NCI-H1092 (cell line): ENCODE data around the gene COL5A3.
"Not testable (repeated sequence)": the region's sequence is repeated elsewhere in the genome, so short reads cannot be mapped to it uniquely, and the experiment has no call there.

Source experiments
- DNase-seq: peaks from one replicate; lab custom pipeline; 2025; lab: John Stamatoyannopoulos, UW

The COL5A3 gene

DNA sequence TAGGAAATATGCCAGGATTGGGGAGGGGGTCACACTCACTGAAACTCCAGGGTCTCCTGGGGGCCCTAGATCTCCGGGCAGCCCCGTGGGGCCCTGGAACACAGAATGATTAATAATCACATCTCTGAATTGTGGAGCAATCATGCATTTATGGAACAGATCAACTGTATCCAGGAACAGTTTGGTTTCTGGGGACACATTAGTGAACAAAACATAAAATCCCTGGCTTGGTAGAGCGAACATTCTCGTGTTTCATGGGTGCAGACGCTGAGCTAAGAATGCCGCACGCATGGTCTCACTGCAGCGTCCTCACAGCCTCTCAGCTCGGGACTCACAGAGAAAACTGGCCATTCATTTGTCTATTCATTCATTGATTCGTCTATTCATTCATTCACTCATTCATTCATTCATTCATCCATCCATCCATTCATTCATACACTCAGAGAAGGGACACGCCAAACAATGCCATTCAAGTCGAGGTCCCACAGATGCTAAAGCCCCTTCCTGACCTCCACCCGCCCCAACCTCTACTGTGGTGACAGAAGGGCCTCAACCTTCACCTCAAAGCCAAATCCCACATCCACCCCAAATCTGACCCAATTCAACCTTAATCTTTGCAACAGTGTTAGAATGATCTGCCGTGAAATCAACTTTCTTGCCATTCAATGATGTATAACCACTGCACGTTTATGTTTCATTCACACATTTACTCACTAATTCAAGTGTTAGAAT, 39.0 kb downstream of the COL5A3 start:
- no peak for DNase-seq

DNA sequence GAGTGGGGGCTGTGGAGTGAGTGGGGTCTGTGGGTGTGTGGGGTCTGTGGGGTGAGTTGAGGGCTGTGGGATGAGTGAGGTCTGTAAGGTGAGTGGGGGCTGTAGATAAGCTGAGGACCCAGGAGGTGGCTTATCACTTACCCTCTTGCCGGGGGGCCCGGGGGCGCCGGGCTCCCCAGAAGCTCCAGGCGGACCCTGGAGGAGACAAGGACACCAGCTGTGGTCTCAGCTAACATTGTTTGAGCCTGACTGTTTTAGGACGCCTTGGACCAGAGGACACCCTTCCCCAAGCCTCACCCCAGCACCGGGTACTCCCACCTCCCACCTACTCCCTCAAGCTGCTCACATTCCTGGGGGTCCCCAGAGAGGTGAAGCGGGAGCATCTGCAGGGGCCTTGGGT, 39.8 kb downstream of the COL5A3 start:
- DNase-seq, result no peak

DNA sequence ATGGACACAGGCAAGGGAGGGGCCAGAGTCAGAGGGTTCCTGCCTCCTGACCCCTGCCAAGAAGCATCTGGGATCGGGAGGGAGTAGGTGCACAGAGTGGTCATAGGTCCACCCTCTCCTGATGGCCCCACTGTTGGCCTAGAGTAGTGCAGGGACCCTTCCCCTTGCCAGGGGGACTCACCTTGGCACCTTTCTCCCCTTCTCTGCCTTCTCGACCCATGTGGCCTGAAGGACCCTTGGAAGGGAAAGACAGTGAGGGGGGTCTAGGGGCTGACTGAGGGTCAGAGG, 40.7 kb downstream of the COL5A3 start:
- no peak for DNase-seq

DNA sequence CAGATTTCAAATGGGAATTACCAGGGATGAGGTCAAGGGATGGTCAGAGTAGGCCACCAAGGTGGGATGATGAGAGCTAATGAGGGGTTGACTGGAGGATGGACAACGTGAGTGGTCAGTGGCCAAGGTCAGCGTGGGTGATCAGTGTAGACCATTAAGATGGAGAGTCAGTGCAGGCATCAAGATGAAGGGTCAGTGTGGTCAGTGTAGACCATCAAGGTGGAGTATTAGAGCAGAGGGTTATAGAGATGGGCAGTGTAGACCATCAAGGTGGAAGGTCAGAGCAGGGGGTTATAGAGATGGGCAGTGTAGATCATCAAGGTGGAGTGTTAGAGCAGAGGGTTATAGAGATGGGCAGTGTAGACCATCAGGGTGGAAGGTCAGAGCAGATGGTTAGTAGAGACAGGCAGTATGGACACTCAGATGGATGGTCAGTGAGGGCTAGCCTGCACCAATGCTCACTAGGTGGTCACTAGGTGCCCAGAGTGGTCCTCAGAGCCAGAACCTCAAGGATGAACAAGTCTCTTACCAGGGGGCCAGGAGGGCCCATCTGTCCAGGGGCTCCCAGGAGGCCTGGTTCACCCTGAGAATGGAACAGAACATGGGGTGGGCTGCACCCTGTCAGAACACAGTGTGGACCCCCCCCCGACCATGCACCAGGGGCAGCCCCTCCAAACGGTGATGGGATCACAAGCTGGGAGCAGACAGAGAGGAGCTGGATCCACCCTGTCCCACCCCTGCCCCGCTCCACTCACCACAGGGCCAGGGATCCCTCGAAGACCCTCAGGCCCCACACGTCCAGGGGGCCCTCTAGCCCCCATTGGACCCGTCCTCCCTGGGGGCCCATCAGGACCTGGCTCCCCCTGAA, 41.2 kb downstream of the COL5A3 start:
- DNase-seq, result no peak

DNA sequence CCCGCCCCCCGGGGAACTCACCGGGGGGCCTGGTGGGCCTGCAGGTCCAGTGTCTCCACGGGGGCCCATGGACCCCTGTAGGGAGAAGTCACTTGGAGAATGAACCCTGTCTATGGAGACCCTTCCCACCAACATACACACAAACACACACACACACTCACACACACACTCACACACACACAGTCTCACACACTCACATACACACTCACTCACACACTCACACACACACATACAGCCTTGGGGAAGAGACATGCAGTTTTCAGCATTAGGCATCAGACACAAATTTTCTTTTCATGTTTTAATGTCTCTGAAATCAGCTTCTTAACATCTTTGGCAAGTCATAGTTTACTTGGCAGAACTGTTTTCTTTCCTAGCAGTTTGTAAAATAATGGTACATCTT, 43.0 kb downstream of the COL5A3 start:
- DNase-seq, result no peak

DNA sequence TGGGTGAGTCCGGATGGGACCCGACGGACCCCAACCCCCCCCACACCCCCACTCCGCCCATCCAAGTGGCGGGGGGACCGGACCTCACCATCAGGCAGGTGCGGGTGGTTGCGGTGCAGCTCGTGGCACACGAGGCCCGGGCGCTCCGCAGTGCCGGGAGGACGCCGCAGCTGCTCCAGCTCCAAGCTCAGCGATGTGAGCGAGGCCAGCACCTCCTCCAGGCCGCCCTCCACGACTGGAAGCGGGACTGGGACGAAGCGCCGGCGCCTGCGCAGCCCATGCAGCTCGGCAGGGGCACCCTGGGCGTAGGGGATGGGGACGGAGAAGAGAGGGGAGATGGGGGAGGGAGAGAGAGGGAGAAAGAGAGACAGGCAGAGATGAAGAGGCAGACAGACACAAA, 43.9 kb downstream of the COL5A3 start:
- DNase-seq, result no peak

DNA sequence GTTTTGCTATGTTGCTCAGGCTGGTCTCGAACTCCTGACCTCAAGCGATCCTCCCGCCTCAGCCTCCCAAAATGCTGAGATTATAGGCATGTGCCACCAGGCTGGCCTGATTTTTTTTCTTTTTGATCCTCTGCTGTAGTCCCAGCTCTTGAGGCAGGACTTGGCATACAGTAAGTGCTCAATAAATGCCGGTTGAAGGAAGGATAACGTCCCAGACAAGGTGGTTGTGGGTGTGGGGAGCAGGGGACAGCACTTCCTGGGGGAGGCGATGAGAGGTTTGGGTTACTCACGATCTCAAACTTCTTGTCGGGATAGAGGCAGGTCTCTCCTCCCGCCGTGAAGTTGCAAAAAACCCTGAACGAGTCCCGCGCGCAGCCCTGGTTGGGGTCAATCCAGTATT, 44.3 kb downstream of the COL5A3 start:
- no peak for DNase-seq

DNA sequence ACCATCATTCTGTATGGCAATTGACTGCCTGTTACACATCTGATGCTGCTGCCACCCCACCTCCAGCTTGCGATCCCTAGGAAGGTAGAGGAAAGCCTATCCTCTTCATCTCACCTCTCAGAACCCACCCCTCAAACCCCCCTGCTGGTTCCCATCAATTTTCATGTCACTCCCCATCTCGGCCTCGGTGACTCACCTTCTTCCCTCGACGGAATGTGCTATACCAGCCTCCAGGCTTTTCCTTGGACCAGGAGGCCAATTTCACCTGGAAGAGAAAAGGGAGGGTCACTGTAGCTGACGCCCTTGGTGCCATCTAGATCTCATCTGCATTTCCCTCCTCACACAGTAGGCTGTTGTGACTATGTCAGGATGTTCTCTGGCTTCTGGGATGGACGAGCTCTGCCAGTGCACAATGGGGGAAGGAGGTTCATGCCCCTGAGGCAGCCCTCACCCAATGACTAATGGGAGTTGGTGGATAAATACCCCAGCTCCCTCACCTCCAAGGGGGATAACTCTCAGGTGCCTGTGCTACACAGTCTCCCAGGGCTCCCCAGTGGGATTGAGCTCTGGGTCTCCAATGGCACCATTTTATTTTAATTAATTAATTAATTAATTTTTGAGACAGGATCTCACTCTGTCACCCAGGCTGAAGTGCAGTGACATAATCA, 47.5 kb downstream of the COL5A3 start:
- DNase-seq, result no peak

DNA sequence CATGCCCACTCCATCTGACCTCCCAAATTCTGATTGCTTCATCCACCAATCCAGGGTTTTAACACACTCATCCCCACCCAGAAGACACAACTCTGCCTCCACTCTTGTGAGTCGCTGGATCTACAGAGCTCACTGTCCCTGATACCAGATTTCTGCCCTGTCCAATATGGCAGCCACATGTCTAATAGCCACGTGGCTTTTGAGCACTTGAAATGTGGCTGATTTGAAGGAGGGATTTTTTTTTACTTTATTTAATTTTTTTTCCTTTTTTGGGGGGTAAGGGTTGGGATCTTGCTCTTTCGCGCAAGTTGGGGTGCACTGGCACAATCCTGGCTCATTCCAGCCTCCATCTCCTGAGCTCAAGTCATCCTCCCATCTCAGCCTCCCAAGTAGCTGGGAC, 49.2 kb downstream of the COL5A3 start:
- no peak for DNase-seq

DNA sequence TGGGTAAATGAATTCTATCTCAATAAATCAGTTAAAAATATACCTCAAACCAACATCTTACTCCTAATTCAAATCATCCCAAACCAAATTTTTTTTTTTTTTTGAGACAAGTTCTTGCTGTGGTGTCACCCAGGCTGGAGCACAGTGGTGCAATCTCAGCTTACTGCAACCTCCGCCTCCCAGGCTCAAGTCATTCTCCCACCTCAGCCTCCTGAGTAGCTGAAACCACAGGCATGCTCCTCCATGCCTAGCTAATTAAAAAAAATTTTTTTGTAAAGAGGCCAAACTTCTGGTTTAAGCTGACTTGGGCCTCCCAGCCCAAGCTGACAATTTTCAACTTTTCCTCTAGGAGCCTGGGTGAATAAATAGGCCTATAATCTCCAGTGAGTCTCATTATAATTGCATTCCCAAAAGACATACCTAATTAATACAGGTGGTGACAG, 51.9 kb downstream of the COL5A3 start:
- DNase-seq, result no peak

DNA sequence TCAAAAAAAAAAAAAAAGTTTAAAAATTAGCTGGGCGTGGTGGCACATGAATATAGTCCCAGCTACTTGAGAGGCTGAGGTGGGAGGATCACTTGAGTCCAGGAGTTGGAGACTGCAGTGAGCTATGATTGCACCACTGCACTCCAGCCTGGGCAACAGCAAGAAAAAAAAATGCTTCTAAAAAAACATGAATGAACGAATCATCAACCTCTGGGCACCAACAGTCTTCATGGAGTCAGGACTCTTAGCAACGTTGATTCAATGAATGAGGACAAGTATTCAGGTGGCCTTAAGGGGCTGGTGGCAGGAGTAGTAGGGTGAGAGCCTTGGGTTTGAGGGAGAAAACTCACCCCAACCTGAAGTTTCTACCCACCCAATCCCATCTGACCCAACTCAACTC, 53.3 kb downstream of the COL5A3 start:
- DNase-seq, result no peak

DNA sequence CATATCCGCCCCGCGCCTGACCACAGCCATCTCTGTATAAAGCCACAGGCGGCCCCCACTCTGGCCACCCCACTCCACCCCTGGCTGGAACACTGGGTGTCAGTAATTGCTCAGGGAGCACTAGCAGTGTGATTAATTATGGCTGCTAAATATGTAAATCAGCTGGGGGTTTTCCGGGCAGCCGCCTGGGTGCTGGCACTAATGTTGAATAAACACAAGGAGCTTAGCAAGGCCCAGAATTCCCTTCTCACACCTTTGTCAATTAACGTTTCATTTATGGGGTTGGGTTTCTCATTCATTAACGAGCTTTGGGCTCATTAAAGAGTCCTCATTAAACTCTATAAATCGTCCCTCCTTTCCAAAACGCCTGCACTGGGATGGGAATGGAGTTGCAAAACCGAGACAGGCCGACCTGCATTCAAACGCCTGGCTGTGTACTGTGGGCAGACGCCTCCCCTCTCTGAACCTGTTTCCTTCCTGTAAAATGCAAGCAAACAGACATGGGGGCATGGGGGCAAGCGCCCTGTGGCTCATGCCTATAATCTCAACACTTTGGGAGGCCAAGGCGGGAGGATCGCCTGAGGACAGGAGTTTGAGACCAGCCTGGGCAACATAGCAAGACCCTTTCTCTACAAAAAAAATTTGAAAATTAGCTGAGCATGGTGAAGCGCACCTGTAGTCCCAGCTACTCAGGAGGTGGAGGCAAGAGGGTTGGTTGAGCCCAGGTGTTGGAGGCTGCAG, 56.3 kb downstream of the COL5A3 start:
- no peak for DNase-seq

DNA sequence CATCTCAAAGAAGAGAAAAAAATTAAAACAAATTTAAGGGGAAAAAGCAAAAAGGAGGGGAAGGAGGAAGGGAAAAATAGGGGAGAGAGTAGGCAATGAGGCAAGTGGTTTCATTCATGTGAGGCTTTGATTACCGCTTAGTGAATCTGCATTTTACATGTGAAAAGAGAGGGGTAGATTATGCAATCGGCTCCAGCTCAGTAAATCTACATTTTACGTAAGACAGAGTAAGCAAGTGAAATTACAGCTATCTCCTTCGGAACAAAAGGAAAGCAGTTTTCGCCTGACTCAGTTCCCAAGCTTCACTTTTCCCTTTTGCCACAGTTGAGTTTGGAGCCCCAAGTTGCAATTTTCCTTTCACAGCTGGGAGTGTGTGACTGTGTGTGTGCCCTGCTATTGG, 58.0 kb downstream of the COL5A3 start:
- DNase-seq, result no peak

DNA sequence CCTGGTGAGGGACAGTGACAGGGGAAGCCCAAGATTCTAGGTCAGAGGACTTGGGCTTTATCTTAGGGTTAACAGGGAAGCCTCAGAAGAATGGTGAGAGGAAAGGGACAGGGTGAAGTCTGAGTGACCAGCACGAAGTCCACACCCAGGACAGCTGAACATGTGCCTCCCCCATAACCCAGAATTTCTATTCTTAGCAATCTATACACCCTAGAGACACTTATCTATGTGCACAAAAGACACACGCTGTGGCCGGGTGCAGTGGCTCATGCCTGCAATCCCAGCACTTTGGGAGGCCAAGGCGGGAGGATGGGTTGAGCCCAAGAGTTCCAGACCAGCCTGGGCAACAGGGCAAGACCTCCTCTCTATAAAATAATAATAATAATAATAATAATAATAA, 62.9 kb downstream of the COL5A3 start:
- no peak for DNase-seq

DNA sequence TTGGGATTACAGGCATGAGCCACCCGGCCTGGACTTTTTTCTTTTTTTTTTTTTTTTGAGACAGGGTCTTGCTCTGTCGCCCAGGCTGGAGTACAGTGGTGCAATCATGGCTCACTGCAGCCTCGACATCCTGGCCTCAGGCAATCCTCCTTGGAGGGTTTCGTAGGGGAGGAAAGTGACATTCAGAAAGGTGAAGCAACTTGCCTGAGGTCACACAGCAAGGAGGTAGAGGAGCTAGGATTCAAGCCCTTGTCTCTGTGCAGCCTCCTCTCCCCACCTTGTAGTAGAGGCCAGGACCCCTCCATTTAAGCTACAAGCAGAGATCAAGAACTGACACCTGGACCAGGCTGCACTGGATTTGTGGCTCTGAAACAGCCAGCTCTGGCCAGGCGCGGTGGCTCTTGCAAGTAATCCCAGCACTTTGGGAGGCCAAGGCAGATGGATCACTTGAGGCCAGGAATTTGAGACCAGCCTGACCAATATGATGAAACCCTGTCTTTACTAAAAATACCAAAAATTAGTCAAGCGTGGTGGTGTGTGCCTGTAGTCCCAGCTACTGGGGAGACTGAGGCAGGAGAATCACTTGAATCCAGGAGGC, 63.7 kb downstream of the COL5A3 start:
- DNase-seq, result not testable (repeated sequence)

DNA sequence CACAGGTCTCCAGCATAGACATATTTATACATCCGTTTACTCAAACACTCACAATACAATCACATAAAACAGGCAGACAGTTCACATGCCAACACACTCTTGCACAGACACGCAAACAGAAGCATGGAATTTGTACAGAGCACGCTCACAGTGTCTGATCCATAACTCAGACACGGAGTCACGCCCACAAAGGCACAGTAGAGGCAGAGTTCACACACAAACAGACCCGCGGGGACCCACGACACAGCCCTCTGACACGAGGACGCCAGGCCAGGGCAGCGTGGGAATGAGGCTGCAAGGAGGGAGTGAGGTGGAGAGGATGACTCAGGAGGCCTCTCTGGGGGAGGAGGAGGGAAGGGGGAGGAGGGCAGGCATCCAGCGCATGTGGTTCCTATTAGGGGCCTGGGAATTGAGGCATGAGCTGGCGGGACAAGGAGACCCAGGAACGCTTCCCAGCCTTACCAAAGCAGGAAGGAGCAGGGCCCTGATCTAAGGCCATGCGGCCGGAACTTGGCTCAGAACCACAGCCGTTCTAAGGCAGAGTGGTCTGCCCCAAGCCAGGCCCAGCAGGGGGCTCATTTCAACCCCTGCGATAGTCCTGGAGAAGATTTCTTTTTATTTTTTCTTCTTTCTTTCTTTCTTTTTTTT, 64.9 kb downstream of the COL5A3 start:
- no peak for DNase-seq

DNA sequence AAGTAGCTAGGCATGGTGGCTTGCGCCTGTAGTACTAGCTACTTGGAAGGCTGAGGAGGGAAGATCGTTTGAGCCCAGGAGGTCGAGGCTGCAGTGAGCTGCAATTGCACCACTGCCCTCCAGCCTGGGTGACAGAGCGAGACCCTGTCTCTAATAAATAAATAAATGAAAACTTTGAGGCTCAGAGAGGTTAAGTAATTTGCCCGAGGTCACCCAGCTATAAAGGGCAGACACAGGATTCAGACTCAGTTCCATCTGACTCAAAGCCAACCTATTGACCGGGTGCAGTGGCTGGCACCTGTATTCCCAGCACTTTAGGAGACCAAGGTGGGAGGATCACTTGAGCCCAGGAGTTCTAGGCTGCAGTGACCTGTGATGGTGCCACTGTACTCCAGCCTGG, 66.6 kb downstream of the COL5A3 start:
- DNase-seq, result no peak

DNA sequence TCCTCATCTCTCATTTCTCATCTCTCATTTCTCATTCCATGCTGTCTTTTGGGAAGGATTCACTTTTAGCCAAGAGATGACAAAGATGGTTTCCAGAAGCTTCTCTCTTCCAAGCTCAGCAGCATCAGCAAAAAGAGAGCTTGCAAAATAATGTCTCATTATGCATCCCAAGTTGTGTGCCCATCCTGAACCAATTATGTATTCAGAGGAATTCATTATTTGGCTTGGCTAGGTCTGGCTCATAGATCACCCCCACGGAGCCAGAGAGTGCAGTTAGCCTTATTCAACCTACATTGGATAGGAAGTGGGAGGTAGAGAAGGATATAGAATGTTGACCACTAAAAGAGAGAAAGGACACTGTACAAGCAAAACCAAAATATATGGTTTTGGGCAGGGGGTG, 68.6 kb downstream of the COL5A3 start:
- DNase-seq, result no peak

DNA sequence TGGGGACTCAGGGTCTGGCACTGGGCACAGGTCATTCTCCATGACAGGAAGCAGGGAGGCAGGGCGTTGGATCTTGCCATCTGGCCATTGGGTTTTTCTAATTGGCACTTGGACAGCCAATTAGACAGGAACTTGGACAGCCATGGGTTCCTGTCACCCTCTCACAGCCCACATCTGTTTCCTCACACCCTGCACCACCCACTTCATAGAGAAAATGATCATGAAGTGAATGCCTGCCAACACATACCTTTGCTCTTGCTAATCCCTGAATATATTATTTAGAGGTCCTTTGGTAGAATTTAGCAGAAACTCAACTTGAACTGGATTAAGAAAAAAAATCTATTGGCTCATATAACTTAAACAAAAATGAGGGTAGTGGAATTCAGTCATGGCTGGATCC, 69.1 kb downstream of the COL5A3 start:
- no peak for DNase-seq

DNA sequence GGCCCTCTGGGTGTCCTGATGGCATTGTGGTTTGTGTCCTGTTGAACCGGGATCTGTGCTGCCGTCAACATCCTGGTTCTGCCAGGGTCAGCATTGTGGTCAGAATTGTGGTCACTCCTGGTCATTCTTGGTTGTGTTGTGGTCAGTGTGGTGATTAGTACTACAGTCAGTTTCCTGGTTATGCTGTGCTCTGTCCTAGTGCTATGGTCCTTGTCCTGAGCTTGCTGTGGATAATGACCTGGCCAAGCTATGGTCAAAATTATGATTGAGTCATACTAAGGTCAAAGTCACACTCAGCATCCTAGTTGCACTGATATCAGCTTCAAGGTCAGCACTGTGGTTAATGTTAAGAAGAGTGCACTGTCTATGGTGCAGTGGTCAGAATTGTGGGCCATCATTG, 69.5 kb downstream of the COL5A3 start:
- no peak for DNase-seq

DNA sequence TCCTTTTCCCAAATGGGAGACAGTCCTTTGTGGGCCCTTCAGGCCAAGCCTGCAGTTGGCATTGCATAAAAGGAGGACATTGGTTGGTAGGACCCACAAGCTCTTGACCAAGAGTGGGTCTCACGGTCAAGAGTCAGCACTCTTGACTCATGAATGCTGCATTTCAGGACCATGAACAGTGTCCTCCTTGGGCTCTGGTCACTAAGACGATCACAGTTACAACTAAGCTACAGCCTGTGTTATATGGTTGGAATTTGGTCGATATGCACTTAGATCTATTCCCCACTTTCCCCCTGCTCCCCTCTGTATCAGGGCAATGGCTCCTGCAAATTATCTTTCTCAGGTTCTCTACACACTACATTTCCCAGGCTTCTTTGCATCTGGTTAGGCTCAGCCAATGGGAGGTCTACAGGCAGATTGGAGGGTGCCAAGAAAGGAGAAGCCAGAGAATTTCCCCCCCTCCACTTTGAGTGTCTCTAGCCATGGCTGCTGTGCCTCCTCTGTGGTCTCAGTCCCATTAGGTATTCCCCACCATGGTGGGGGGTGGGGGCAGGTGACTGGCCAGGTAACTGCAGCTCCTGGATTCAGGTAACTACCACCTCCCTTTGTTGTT, 70.9 kb downstream of the COL5A3 start:
- DNase-seq, result no peak
